G401 (cell line): ENCODE measurements around the gene ADAMTS2. TPM values are rescaled to one million over a fixed set of nuclear protein-coding genes. Genes with fewer than 3 reads are reported as not detected.

ENCODE experiments used
- DNase-seq: peaks from one replicate; pipeline ENCODE4 v3.0.0-alpha.2; 2015; ENCODE audit warnings: low spot score
- in situ Hi-C: cut with HindIII; loops from 2 replicates; pipeline ENCODE4 v1.10.0; 2016; ENCODE audit warnings: low sequenced_read_pairs, mixed read lengths
- total RNA-seq: library from RNA; depleted of rRNA; stranded (reverse); fragments of >200 nt; shearing (Covaris generic); gene quantifications from 2 replicates; pipeline ENCODE4 v1.2.3, GENCODE V29; 2014

The ADAMTS2 gene
- total RNA-seq, 1 experiment from 2014 or later: not detected

GRCh38 chr5:179263391-179264052 is 81.7 kb downstream of the ADAMTS2 start:
- in situ Hi-C loops: no loop called here
- no peak for DNase-seq

- DNase-seq: no peak
- in situ Hi-C loops: no loop called here
These were observed 82.9 kb downstream of the ADAMTS2 start for GRCh38 chr5:179262126-179262920.

- peak; percentile 59 for DNase-seq
- in situ Hi-C loops: no loop called here
These were observed 83.7 kb downstream of the ADAMTS2 start for GRCh38 chr5:179261301-179262125.

- in situ Hi-C loops: no loop called here
These were observed 84.8 kb downstream of the ADAMTS2 start for GRCh38 chr5:179260324-179261070.

GRCh38 chr5:179259731-179260323 is 85.4 kb downstream of the ADAMTS2 start:
- in situ Hi-C loops: no loop called here
- no peak for DNase-seq

More at GRCh38 chr5:179260324-179261070, 84.8 kb downstream of the ADAMTS2 start:
- DNase-seq: no peak

- DNase-seq: no peak
- in situ Hi-C loops: no loop called here
These were observed 86.1 kb downstream of the ADAMTS2 start for GRCh38 chr5:179258922-179259730.

- no peak for DNase-seq
- in situ Hi-C loops: no loop called here
These were observed 87.0 kb downstream of the ADAMTS2 start for GRCh38 chr5:179258001-179258921.

GRCh38 chr5:179257176-179257682 is 88.0 kb downstream of the ADAMTS2 start:
- in situ Hi-C loops: no loop called here
- DNase-seq: no peak

- in situ Hi-C loops: no loop called here
- DNase-seq: no peak
These were observed 88.7 kb downstream of the ADAMTS2 start for GRCh38 chr5:179256328-179257175.

- no peak for DNase-seq
- in situ Hi-C loops: no loop called here
These were observed 89.5 kb downstream of the ADAMTS2 start for GRCh38 chr5:179255527-179256327.

GRCh38 chr5:179254638-179255271 is 90.5 kb downstream of the ADAMTS2 start:
- in situ Hi-C loops: no loop called here
- peak; percentile 11 for DNase-seq

GRCh38 chr5:179253730-179254129 is 91.5 kb downstream of the ADAMTS2 start:
- in situ Hi-C loops: no loop called here
- DNase-seq: no peak

- in situ Hi-C loops: no loop called here
- no peak for DNase-seq
These were observed 93.8 kb downstream of the ADAMTS2 start for GRCh38 chr5:179251276-179251969.

- DNase-seq: no peak
- in situ Hi-C loops: no loop called here
These were observed 94.6 kb downstream of the ADAMTS2 start for GRCh38 chr5:179250561-179251225.
